Measurements from ENCODE around the gene PEX14.

Gene PEX14

DNA sequence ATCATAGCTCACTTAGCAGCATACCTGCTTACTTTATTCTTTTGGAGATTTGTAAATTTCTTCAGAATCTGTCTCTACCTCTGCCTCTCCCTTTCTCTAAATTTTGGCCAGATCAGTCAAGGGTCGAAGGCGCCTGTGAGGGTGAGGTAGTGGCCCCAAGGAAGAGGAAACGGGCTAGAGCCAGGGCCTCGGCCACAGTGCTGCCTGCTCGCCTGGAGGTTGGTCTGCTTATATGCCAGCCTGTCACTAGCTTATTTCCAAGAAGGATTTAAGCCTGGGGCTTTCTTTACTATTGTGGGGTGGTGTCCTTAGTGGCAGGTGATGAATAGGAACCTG, 19.6 kb downstream of the PEX14 start:
- no peak overlapping the region for H3K4me3 ChIP-seq (ENCODE audit: insufficient read depth in 1 of 2, low read depth in 1 of 2, low read length in 2 of 2)
- no peak overlapping the region for H3K4ac ChIP-seq (ENCODE audit: low read depth in 1 of 2, low read length in 2 of 2)
- no peak for DNase-seq
- H3K4me2 ChIP-seq (ENCODE audit: low read length, poor library complexity, severe bottlenecking): no peak overlapping the region
- peaks cover 4% of the 10 kb centered on the region for H3K4me1 ChIP-seq (ENCODE audit: control insufficient read depth, insufficient read depth, low read depth, low read length)
- no peak overlapping the region for H3K23ac ChIP-seq (ENCODE audit: low read length in 2 of 2)
- no peaks in the 10 kb centered on the region for H3K9me3 ChIP-seq (ENCODE audit: control insufficient read depth, low read length)
- no peak overlapping the region for H3K9ac ChIP-seq (ENCODE audit: low read length)
- H2AK5ac ChIP-seq (ENCODE audit: low read length, severe bottlenecking): no peak overlapping the region
- H4K91ac ChIP-seq (ENCODE audit: low read length): no peak overlapping the region
- H2BK120ac ChIP-seq (ENCODE audit: low read depth, low read length): no peak overlapping the region
- 87% methylated on average over 5 of the region's 5 CpGs for WGBS
- no peak overlapping the region for H2AFZ ChIP-seq (ENCODE audit: low read depth, low read length)
- H2BK15ac ChIP-seq (ENCODE audit: low read depth, poor library complexity, severe bottlenecking): no peak overlapping the region
- no peak overlapping the region for H4K8ac ChIP-seq (ENCODE audit: low read length)
- no peak overlapping the region for H3K27ac ChIP-seq (ENCODE audit: low read length, poor library complexity, severe bottlenecking)
- H3K79me1 ChIP-seq (replicated peaks; ENCODE audit: low read length, poor library complexity, severe bottlenecking): peaks cover 49% of the 10 kb centered on the region
- H3K36me3 ChIP-seq (ENCODE audit: control insufficient read depth in 1 of 2, insufficient read depth in 2 of 2, low read depth in 1 of 2, low read length in 2 of 2): peaks cover 14 to 20% of the 10 kb centered on the region in 2 experiments
- no peak overlapping the region for H3K14ac ChIP-seq (ENCODE audit: low read length in 2 of 2)
- no peaks in the 10 kb centered on the region for H3K27me3 ChIP-seq (ENCODE audit: control insufficient read depth in 1 of 2, insufficient read depth in 1 of 2, low read length in 2 of 2)
- no peak overlapping the region for H2BK5ac ChIP-seq (ENCODE audit: low read depth, low read length, poor library complexity, severe bottlenecking)
- no peak overlapping the region for H3K18ac ChIP-seq (ENCODE audit: low read depth in 1 of 2, low read length in 2 of 2)
- H2BK12ac ChIP-seq (ENCODE audit: low read length in 2 of 2): no peak overlapping the region

DNA sequence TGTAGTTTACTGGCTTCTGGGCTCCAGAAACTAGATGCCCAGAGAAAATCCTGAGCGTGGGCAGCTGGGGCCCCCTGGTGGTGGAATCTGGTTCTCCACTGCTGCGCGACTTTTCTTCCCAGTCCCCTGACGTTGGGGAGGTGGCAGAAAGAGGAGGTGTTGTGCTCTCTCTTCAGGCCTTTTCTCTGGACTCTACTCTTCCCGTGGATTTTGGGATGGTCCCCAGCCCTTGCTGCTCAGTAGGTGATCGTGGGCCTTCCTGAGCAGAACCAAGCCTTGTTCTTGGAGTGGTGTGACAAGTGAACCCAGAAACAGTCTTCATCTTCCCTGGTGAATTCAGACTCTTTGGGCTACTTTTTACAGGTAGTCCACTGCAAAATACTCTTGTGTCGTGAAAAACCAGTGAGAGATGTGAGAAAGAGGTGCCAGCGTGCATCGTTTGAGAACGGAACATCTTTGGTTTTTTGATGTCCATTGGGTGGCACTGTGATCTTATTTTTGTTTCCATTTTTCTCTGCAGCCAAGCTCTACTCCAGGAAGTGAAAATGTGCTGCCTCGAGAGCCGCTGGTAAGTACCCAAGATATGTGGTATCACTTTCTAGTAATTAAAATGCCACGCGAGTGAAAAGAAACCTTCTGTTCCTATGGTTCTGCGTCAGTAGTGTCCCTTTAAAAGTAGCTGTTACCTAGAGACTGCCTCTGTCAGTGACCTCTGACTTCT, 20.2 kb downstream of the PEX14 start:
- Histone ChIP-seq H3K23ac (ENCODE audit: low read length in 2 of 2) (no peak overlapping the region), H2BK120ac (ENCODE audit: low read depth, low read length) (no peak overlapping the region), H3K4me1 (ENCODE audit: control insufficient read depth, insufficient read depth, low read depth, low read length) (peaks cover 4% of the 10 kb centered on the region), H3K36me3 (ENCODE audit: control insufficient read depth in 1 of 2, insufficient read depth in 2 of 2, low read depth in 1 of 2, low read length in 2 of 2) (peaks cover 10 to 20% of the 10 kb centered on the region in 2 experiments), H3K14ac (ENCODE audit: low read length in 2 of 2) (no peak overlapping the region), H3K4ac (ENCODE audit: low read depth in 1 of 2, low read length in 2 of 2) (no peak overlapping the region), H3K79me1 (replicated peaks; ENCODE audit: low read length, poor library complexity, severe bottlenecking) (peaks cover 47% of the 10 kb centered on the region), H3K4me2 (ENCODE audit: low read length, poor library complexity, severe bottlenecking) (peak overlapping the region; percentile 74), H3K9me3 (ENCODE audit: control insufficient read depth, low read length) (no peaks in the 10 kb centered on the region), H2BK5ac (ENCODE audit: low read depth, low read length, poor library complexity, severe bottlenecking) (no peak overlapping the region), H2BK15ac (ENCODE audit: low read depth, poor library complexity, severe bottlenecking) (no peak overlapping the region), H3K27ac (ENCODE audit: low read length, poor library complexity, severe bottlenecking) (no peak overlapping the region), H3K4me3 (ENCODE audit: insufficient read depth in 1 of 2, low read depth in 1 of 2, low read length in 2 of 2) (peak overlapping the region in 1 of 2 experiments; percentile 75), H2BK12ac (ENCODE audit: low read length in 2 of 2) (no peak overlapping the region), H2AK5ac (ENCODE audit: low read length, severe bottlenecking) (no peak overlapping the region), H4K91ac (ENCODE audit: low read length) (no peak overlapping the region), H2AFZ (ENCODE audit: low read depth, low read length) (no peak overlapping the region), H3K18ac (ENCODE audit: low read depth in 1 of 2, low read length in 2 of 2) (no peak overlapping the region), H4K8ac (ENCODE audit: low read length) (no peak overlapping the region), H3K27me3 (ENCODE audit: control insufficient read depth in 1 of 2, insufficient read depth in 1 of 2, low read length in 2 of 2) (no peaks in the 10 kb centered on the region), H3K9ac (ENCODE audit: low read length) (peak overlapping the region; percentile 81)
- 33% methylated on average over 15 of the region's 15 CpGs for WGBS
- DNase-seq: peak; percentile 67

DNA sequence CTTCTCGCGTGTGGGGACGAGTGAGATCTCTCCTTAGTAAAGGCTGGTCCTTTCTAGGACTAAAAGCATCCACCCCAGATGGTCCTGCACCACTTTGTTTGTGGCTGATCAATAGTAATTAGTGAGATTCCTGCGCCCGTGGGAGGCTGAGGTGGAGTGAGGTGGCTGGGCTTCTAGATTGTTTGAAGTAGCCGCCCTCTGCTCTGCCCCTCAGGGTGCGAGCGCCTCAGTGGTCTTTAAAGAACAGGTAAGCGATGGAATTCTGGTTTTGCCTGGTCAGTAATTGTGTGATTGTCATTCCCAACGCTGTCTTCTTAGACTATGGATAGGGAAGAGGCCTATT, 20.7 kb downstream of the PEX14 start:
- H3K4ac ChIP-seq (ENCODE audit: low read depth in 1 of 2, low read length in 2 of 2): no peak overlapping the region
- no peaks in the 10 kb centered on the region for H3K27me3 ChIP-seq (ENCODE audit: control insufficient read depth in 1 of 2, insufficient read depth in 1 of 2, low read length in 2 of 2)
- no peak overlapping the region for H4K8ac ChIP-seq (ENCODE audit: low read length)
- H3K23ac ChIP-seq (ENCODE audit: low read length in 2 of 2): no peak overlapping the region
- H3K36me3 ChIP-seq (ENCODE audit: control insufficient read depth in 1 of 2, insufficient read depth in 2 of 2, low read depth in 1 of 2, low read length in 2 of 2): peaks cover 10 to 20% of the 10 kb centered on the region in 2 experiments
- no peaks in the 10 kb centered on the region for H3K9me3 ChIP-seq (ENCODE audit: control insufficient read depth, low read length)
- H2AK5ac ChIP-seq (ENCODE audit: low read length, severe bottlenecking): no peak overlapping the region
- H3K4me1 ChIP-seq (ENCODE audit: control insufficient read depth, insufficient read depth, low read depth, low read length): peaks cover 4% of the 10 kb centered on the region
- peak overlapping the region; percentile 81 for H3K9ac ChIP-seq (ENCODE audit: low read length)
- no peak for DNase-seq
- H2BK5ac ChIP-seq (ENCODE audit: low read depth, low read length, poor library complexity, severe bottlenecking): no peak overlapping the region
- H3K79me1 ChIP-seq (replicated peaks; ENCODE audit: low read length, poor library complexity, severe bottlenecking): peaks cover 48% of the 10 kb centered on the region
- H3K14ac ChIP-seq (ENCODE audit: low read length in 2 of 2): no peak overlapping the region
- H2AFZ ChIP-seq (ENCODE audit: low read depth, low read length): no peak overlapping the region
- no peak overlapping the region for H2BK120ac ChIP-seq (ENCODE audit: low read depth, low read length)
- peak overlapping the region in 1 of 2 experiments; percentile 75 for H3K4me3 ChIP-seq (ENCODE audit: insufficient read depth in 1 of 2, low read depth in 1 of 2, low read length in 2 of 2)
- 95% methylated on average over 10 of the region's 10 CpGs for WGBS
- H4K91ac ChIP-seq (ENCODE audit: low read length): no peak overlapping the region
- no peak overlapping the region for H3K4me2 ChIP-seq (ENCODE audit: low read length, poor library complexity, severe bottlenecking)
- no peak overlapping the region for H2BK12ac ChIP-seq (ENCODE audit: low read length in 2 of 2)
- H2BK15ac ChIP-seq (ENCODE audit: low read depth, poor library complexity, severe bottlenecking): no peak overlapping the region
- H3K27ac ChIP-seq (ENCODE audit: low read length, poor library complexity, severe bottlenecking): no peak overlapping the region
- H3K18ac ChIP-seq (ENCODE audit: low read depth in 1 of 2, low read length in 2 of 2): no peak overlapping the region

- Histone ChIP-seq H2AFZ (ENCODE audit: low read depth, low read length) (no peak overlapping the region), H3K79me1 (replicated peaks; ENCODE audit: low read length, poor library complexity, severe bottlenecking) (peaks cover 50% of the 10 kb centered on the region), H3K18ac (ENCODE audit: low read depth in 1 of 2, low read length in 2 of 2) (no peak overlapping the region), H3K4me2 (ENCODE audit: low read length, poor library complexity, severe bottlenecking) (no peak overlapping the region), H2BK120ac (ENCODE audit: low read depth, low read length) (no peak overlapping the region), H2BK15ac (ENCODE audit: low read depth, poor library complexity, severe bottlenecking) (no peak overlapping the region), H4K91ac (ENCODE audit: low read length) (no peak overlapping the region), H4K8ac (ENCODE audit: low read length) (no peak overlapping the region), H3K27me3 (ENCODE audit: control insufficient read depth in 1 of 2, insufficient read depth in 1 of 2, low read length in 2 of 2) (no peaks in the 10 kb centered on the region), H3K23ac (ENCODE audit: low read length in 2 of 2) (no peak overlapping the region), H3K4ac (ENCODE audit: low read depth in 1 of 2, low read length in 2 of 2) (no peak overlapping the region), H2AK5ac (ENCODE audit: low read length, severe bottlenecking) (no peak overlapping the region), H3K4me1 (ENCODE audit: control insufficient read depth, insufficient read depth, low read depth, low read length) (peaks cover 4% of the 10 kb centered on the region), H3K27ac (ENCODE audit: low read length, poor library complexity, severe bottlenecking) (no peak overlapping the region), H3K4me3 (ENCODE audit: insufficient read depth in 1 of 2, low read depth in 1 of 2, low read length in 2 of 2) (no peak overlapping the region), H3K9ac (ENCODE audit: low read length) (no peak overlapping the region), H2BK12ac (ENCODE audit: low read length in 2 of 2) (no peak overlapping the region), H3K9me3 (ENCODE audit: control insufficient read depth, low read length) (no peaks in the 10 kb centered on the region), H3K36me3 (ENCODE audit: control insufficient read depth in 1 of 2, insufficient read depth in 2 of 2, low read depth in 1 of 2, low read length in 2 of 2) (peaks cover 10 to 20% of the 10 kb centered on the region in 2 experiments), H3K14ac (ENCODE audit: low read length in 2 of 2) (no peak overlapping the region), H2BK5ac (ENCODE audit: low read depth, low read length, poor library complexity, severe bottlenecking) (no peak overlapping the region)
- DNase-seq: no peak
- 89% methylated on average over 14 of the region's 14 CpGs for WGBS
Measured at GRCh38 chr1:10495952-10496351, 21.2 kb downstream of the PEX14 start.

All from mesenchymal stem cell (in vitro differentiated cells and primary cell).